Spleen (tissue), 7 donors: ENCODE data around the gene DPH5.

Experiments
- CTCF ChIP-seq, 11 experiments: fragments of 200-600 bp in 7 of 11; fragments of 450-650 bp in 4 of 11; sonication (generic) in 4 of 11; IDR thresholded peaks in 8 of 11; conservative IDR thresholded peaks in 3 of 11; 1 replicate in 7 of 11; 2 replicates in 4 of 11; pipeline versions ENCODE4 v1.4.0 to v1.8.0; 2016 to 2021; ENCODE audit warnings: antibody characterized with exemption in 11 of 11, inconsistent platforms in 4 of 11, mild to moderate bottlenecking in 1 of 11
- POLR2A ChIP-seq, 3 donors: fragments of 450-650 bp; IDR thresholded peaks; one replicate each; pipeline ENCODE4 v1.5.1; 2017; ENCODE audit warnings: antibody characterized with exemption in 3 of 3, mild to moderate bottlenecking in 1 of 3
- donor health status: DM: no; HTN: no; CAD: no; lungs with moderate emphysema.
- donor health status: DM: no; HTN: no; CAD: no.
- donor health status: DM: no; HTN: no; CAD: no.

GRCh38 chr1:101059945-101060542 is 34.5 kb upstream of the DPH5 start:
- TF ChIP-seq CTCF (IDR thresholded peaks at IDR 0.05 in 8 of 11, conservative IDR thresholded peaks at IDR 0.05 in 3 of 11) (no peak), POLR2A (IDR thresholded peaks at IDR 0.05) (no peak)
